Hippocampal formation (tissue), 2 donors: ENCODE data around the gene MCM9.

ENCODE experiments used
- DNase-seq, 2 donors: peaks; one replicate each; lab custom pipeline; 2025; lab: John Stamatoyannopoulos, UW

The MCM9 gene

GRCh38 chr6:118865100-118865391 lies 69.9 kb downstream of the MCM9 start:
- DNase-seq = no peak

- no peak for DNase-seq
These were observed 70.4 kb downstream of the MCM9 start for GRCh38 chr6:118864341-118865099.

GRCh38 chr6:118862443-118862842 lies 72.5 kb downstream of the MCM9 start:
- DNase-seq = no peak

- DNase-seq = no peak
These were observed 74.1 kb downstream of the MCM9 start for GRCh38 chr6:118860880-118861279.

- no peak for DNase-seq
These were observed 74.6 kb downstream of the MCM9 start for GRCh38 chr6:118860363-118860762.

- DNase-seq = no peak
These were observed 75.4 kb downstream of the MCM9 start for GRCh38 chr6:118859517-118860064.

- no peak for DNase-seq
These were observed 78.7 kb downstream of the MCM9 start for GRCh38 chr6:118856301-118856700.

- DNase-seq = no peak
These were observed 81.6 kb downstream of the MCM9 start for GRCh38 chr6:118853408-118853807.

GRCh38 chr6:118844915-118845314 lies 90.0 kb downstream of the MCM9 start:
- no peak for DNase-seq

GRCh38 chr6:118843685-118844390 lies 91.1 kb downstream of the MCM9 start:
- no peak for DNase-seq

- DNase-seq = no peak
These were observed 104.3 kb downstream of the MCM9 start for GRCh38 chr6:118830691-118831090.

- DNase-seq = no peak
These were observed 105.0 kb downstream of the MCM9 start for GRCh38 chr6:118829817-118830478.

- no peak for DNase-seq
These were observed 108.9 kb downstream of the MCM9 start for GRCh38 chr6:118826096-118826495.

- DNase-seq = no peak
These were observed 109.3 kb downstream of the MCM9 start for GRCh38 chr6:118825661-118826060.

- no peak for DNase-seq
These were observed 119.5 kb downstream of the MCM9 start for GRCh38 chr6:118815495-118815894.

GRCh38 chr6:118813775-118814174 lies 121.2 kb downstream of the MCM9 start:
- DNase-seq = no peak

- no peak for DNase-seq
These were observed 122.0 kb downstream of the MCM9 start for GRCh38 chr6:118812970-118813369.

GRCh38 chr6:118810420-118811027 lies 124.4 kb downstream of the MCM9 start:
- DNase-seq = no peak

- no peak for DNase-seq
These were observed 125.9 kb downstream of the MCM9 start for GRCh38 chr6:118808793-118809638.

GRCh38 chr6:118804091-118804490 lies 130.9 kb downstream of the MCM9 start:
- no peak for DNase-seq

- no peak for DNase-seq
These were observed 133.7 kb downstream of the MCM9 start for GRCh38 chr6:118801257-118801656.
